Measurements from ENCODE around the gene ZNF423.

GRCh38 chr16:49810831-49811230, 45.1 kb downstream of the ZNF423 start:
- no peak for TF ChIP-seq CTCF (IDR thresholded peaks at IDR 0.05)
- TF ChIP-seq POLR2A (IDR thresholded peaks at IDR 0.05) = no peak
